Coronary artery (tissue), 2 donors: Measurements from ENCODE around the gene BAHD1.
A peak's percentile ranks its signal among the peaks of the same experiment; 100 is the strongest.

ENCODE experiments used
- DNase-seq: peaks from one replicate; pipeline ENCODE4 v3.0.0-alpha.2; 2017; ENCODE audit warnings: low spot score
- H3K27ac ChIP-seq, 2 donors: fragments of 200-600 bp; sonication (generic); one replicate each; pipeline ENCODE4 v1.5.1; 2016 to 2019
- H3K4me3 ChIP-seq: fragments of 200-600 bp; sonication (generic); 2 replicates; pipeline ENCODE4 v1.5.1; 2016; ENCODE audit warnings: mild to moderate bottlenecking, moderate library complexity
- CTCF ChIP-seq: fragments of 200-600 bp; sonication (generic); IDR thresholded peaks from one replicate; pipeline ENCODE4 v1.5.1; 2019; ENCODE audit warnings: antibody characterized with exemption

BAHD1 gene

GRCh38 chr15:40500568-40501330, 60.0 kb downstream of the BAHD1 start:
- no peak for DNase-seq
- H3K27ac ChIP-seq: no peak overlapping the region
- TF ChIP-seq CTCF: no peak
- no peak overlapping the region for H3K4me3 ChIP-seq

- Histone ChIP-seq H3K27ac (no peak overlapping the region), H3K4me3 (no peak overlapping the region)
- TF ChIP-seq CTCF: no peak
- no peak for DNase-seq
These were observed 60.7 kb downstream of the BAHD1 start for GRCh38 chr15:40501487-40501886.

GRCh38 chr15:40506964-40507571, 66.3 kb downstream of the BAHD1 start:
- H3K27ac ChIP-seq: no peak overlapping the region

GRCh38 chr15:40508216-40508615, 67.5 kb downstream of the BAHD1 start:
- H3K27ac ChIP-seq: no peak overlapping the region
- no peak for TF ChIP-seq CTCF
- no peak overlapping the region for H3K4me3 ChIP-seq
- no peak for DNase-seq

More at GRCh38 chr15:40506964-40507571, 66.3 kb downstream of the BAHD1 start:
- peak; percentile 52 for TF ChIP-seq CTCF
- H3K4me3 ChIP-seq: peak overlapping the region; percentile 66
- peak; percentile 83 for DNase-seq

GRCh38 chr15:40510201-40510600, 69.4 kb downstream of the BAHD1 start:
- DNase-seq: no peak
- TF ChIP-seq CTCF: no peak
- H3K27ac ChIP-seq: no peak overlapping the region
- no peak overlapping the region for H3K4me3 ChIP-seq

- DNase-seq: no peak
- Histone ChIP-seq H3K4me3 (peak overlapping the region; percentile 74), H3K27ac (no peak overlapping the region)
- TF ChIP-seq CTCF: no peak
These were observed 70.3 kb downstream of the BAHD1 start for GRCh38 chr15:40511093-40511471.
